Measurements from ENCODE around the gene GNB3. TPM values are rescaled to one million over a fixed set of nuclear protein-coding genes. Genes with fewer than 3 reads are reported as not detected.
"Not testable (repeated sequence)": the region's sequence is repeated elsewhere in the genome, so short reads cannot be mapped to it uniquely, and the experiment has no call there.

The GNB3 gene
- total RNA-seq, 1 donor from 2014 or later = 0.47 TPM

- intact Hi-C loops (cut with micrococcal nuclease) = loop anchor here (5.0 kb wide), 3 partner anchors 278 to 1083 kb away; partner anchors contain the start of genes CLSTN3 and SLC2A3
Observed at GRCh38 chr12:6854036-6854435, 13.3 kb downstream of the GNB3 start.

GRCh38 chr12:6855322-6855721, 14.6 kb downstream of the GNB3 start:
- intact Hi-C loops (cut with micrococcal nuclease) = no loop called here

- intact Hi-C loops (cut with micrococcal nuclease) = no loop called here
Observed at GRCh38 chr12:6858799-6859198, 18.1 kb downstream of the GNB3 start.

GRCh38 chr12:6860116-6860515, 19.4 kb downstream of the GNB3 start:
- intact Hi-C loops (cut with micrococcal nuclease) = no loop called here

- intact Hi-C loops (cut with micrococcal nuclease) = no loop called here
Observed at GRCh38 chr12:6860942-6861341, 20.2 kb downstream of the GNB3 start.

- intact Hi-C loops (cut with micrococcal nuclease) = no loop called here
Observed at GRCh38 chr12:6861391-6861790, 20.7 kb downstream of the GNB3 start.

- intact Hi-C loops (cut with micrococcal nuclease) = no loop called here
Observed at GRCh38 chr12:6863033-6863432, 22.3 kb downstream of the GNB3 start.

- intact Hi-C loops (cut with micrococcal nuclease) = no loop called here
Observed at GRCh38 chr12:6863586-6864321, 23.0 kb downstream of the GNB3 start.

- intact Hi-C loops (cut with micrococcal nuclease) = not testable (repeated sequence)
Observed at GRCh38 chr12:6865307-6865706, 24.6 kb downstream of the GNB3 start.

- intact Hi-C loops (cut with micrococcal nuclease) = no loop called here
Observed at GRCh38 chr12:6866163-6866919, 25.6 kb downstream of the GNB3 start.

- intact Hi-C loops (cut with micrococcal nuclease) = loop anchor here (1.0 kb wide), 2 partner anchors 15 to 114 kb away; partner anchors contain the start of genes MLF2 and USP5
Observed at GRCh38 chr12:6866920-6867412, 26.2 kb downstream of the GNB3 start.

- intact Hi-C loops (cut with micrococcal nuclease) = loop anchor here (1.0 kb wide), 2 partner anchors 15 to 114 kb away; partner anchors contain the start of genes MLF2 and USP5
Observed at GRCh38 chr12:6867413-6868210, 26.9 kb downstream of the GNB3 start, which contains the start of gene TPI1. Gene TPI1 (plus strand): TSS chr12:6867531. CDS start chr12:6867567, 36 bp downstream.

GRCh38 chr12:6868211-6869048, 27.7 kb downstream of the GNB3 start:
- intact Hi-C loops (cut with micrococcal nuclease) = loop anchor here (1.0 kb wide), 8 partner anchors 23 to 320 kb away; partner anchors contain the start of genes C12orf57, C1R and LRRC23

GRCh38 chr12:6869049-6870021, 28.6 kb downstream of the GNB3 start:
- intact Hi-C loops (cut with micrococcal nuclease) = loop anchor here (1.0 to 5.0 kb wide), 9 partner anchors 22 to 1163 kb away; partner anchors contain the start of genes C12orf57, C1R, FOXJ2 and LRRC23

- intact Hi-C loops (cut with micrococcal nuclease) = loop anchor here (5.0 kb wide), 1 partner anchor 1162 kb away; the partner anchor contains the start of gene FOXJ2
Observed at GRCh38 chr12:6870304-6870703, 29.6 kb downstream of the GNB3 start.

GRCh38 chr12:6871052-6871957, 30.6 kb downstream of the GNB3 start:
- intact Hi-C loops (cut with micrococcal nuclease) = loop anchor here (5.0 kb wide), 1 partner anchor 1161 kb away; the partner anchor contains the start of gene FOXJ2
